CD4-positive, alpha-beta T cell treated with Interleukin-6 at 100 ng/mL for 8 hours (primary cell): ENCODE data around the gene MAGI2.
"Not testable (repeated sequence)": the region's sequence is repeated elsewhere in the genome, so short reads cannot be mapped to it uniquely, and the experiment has no call there.

ENCODE experiments used
- DNase-seq: peaks from one replicate; pipeline ENCODE4 v3.0.0-alpha.2; 2020; ENCODE audit warnings: mixed read lengths, low spot score

The MAGI2 gene

GRCh38 chr7:79451580-79451979 lies 1.9 kb downstream of the MAGI2 start:
- no peak for DNase-seq

DNA sequence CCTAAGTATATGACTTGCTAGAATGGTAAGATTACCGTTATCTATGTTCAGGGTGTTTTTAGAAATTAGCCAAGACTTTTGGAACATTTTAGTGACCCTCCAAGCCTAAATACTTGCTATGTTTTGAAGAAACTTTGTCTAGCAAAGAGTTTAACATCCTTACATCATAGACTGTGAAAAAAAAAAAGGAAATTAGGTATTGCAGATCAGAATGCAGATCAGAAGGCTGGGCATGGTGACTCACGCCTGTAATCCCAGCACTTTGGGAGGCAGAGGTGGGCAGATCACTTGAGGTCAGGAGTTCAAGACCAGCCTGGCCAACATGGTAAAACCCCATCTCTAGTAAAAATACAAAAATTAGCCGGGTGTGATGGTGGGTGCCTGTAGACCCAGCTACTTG lies 10.7 kb downstream of the MAGI2 start:
- not testable (repeated sequence) for DNase-seq

GRCh38 chr7:79436378-79436777 lies 17.1 kb downstream of the MAGI2 start:
- DNase-seq, result no peak

GRCh38 chr7:79434867-79435266 lies 18.6 kb downstream of the MAGI2 start:
- DNase-seq, result no peak

GRCh38 chr7:79434098-79434497 lies 19.4 kb downstream of the MAGI2 start:
- no peak for DNase-seq

DNA sequence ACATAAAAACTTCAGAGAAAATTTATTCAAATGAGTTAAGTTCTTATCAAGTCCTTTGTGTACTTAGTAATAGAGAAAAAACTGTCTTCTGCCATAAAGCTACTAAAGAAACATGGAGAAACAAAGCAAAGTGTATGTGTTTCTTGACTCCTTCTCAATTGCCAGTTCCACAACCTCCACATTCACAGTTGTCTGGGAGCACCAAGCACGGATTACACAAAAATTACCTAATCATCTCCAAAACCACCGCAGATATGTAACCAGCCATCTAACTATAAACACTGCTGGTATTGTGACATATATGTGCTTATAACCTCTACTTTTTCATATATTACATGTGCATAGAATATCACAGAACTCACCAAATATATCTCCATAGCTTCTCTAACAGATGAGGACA lies 23.1 kb downstream of the MAGI2 start:
- DNase-seq, result no peak

DNA sequence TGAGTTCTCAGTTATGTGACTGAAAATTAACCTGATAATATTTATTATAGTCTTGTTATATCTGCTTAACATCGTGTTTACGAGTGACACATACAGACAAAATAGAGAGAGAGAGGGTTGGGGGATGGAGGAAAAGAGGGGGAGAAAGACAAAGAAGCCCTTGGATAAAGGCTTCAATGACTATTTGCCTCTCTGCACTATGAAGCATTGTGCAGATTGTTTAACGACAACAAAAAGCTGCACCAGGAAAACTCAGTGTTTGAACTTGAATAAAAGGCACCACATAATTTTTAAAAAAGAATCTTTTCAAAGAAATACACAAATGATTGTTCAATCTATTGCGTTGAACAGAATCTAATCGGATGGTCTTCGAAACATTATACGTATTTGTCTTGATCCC lies 27.8 kb downstream of the MAGI2 start:
- DNase-seq, result no peak

GRCh38 chr7:79421751-79422150 lies 31.7 kb downstream of the MAGI2 start:
- DNase-seq, result no peak

GRCh38 chr7:79420464-79420863 lies 33.0 kb downstream of the MAGI2 start:
- DNase-seq, result no peak

- no peak for DNase-seq
These were observed 38.6 kb downstream of the MAGI2 start for GRCh38 chr7:79414910-79415309.

DNA sequence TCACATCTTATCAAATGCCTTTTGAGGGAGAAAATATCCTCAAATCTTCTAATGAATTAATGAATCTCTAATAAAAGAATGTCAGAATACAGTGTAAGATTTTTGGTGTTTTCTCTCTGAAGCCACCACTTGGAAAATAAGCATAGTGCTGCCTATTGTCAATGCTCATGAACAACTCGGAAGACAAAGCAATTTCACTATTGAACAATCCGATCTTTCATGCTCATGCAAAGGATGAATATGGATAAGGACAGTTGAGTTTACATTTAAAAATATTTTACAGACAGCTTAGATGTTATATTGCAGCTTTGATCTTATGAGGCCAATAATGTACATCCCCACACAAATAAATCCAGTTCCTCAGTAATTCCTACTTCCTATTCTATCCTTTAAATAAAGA lies 40.6 kb downstream of the MAGI2 start:
- no peak for DNase-seq

DNA sequence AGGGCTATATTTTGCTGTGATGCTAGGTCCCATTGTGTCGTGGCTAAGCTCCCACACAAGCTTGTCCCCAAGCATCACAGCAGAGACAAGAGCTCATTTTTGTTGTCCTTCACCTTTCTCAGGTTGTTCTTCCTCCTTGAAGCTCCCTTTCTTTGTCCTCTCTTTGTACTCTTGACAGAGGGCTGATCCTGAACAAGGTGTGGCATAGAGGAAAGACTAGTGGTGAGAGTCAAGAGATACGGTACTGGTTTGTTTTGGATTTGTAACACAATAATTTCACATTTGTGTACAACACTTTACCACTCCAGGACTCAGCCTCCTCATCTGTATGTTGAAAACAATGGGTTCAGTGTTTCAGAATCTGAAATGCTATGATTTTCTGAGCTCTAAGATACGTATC lies 41.0 kb downstream of the MAGI2 start:
- DNase-seq, result no peak

DNA sequence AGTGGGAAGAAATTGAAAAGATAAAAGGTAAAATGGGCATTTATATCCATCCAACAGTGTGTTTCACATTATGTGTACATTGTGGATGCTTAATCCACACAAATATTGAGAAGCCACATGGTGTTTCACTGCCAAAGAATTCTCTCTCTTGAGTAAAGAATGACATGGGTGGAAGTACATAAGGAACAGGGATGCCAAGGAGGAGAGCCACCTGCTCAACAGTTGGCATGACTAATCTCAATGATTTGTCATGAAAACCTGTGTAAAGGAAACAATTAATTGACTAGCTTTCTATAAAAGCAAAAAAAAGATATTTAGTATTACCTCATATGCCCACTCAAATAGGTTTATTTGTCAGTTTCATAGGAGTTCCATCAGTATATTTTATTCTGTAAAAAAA lies 43.1 kb downstream of the MAGI2 start:
- no peak for DNase-seq

GRCh38 chr7:79407351-79407750 lies 46.1 kb downstream of the MAGI2 start:
- DNase-seq, result no peak

DNA sequence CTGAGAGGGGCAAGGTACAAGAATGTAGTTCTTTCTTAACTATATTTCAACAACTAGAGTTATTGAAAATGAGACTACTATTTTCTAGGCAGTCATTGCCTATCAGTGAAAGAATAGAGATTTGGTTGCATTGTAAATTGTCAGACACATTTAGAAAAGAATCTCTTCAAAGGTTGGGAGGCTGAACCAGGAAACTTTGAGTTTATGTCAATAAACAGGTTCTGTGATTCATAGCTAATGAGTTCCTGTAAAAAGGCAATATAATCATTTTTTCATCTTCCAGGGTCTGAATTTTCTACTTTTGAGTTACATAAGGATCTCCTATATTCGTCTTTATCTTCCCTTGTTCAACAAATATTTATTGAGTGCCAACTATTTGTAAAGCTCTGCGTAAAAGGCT lies 47.1 kb downstream of the MAGI2 start:
- DNase-seq, result no peak

DNA sequence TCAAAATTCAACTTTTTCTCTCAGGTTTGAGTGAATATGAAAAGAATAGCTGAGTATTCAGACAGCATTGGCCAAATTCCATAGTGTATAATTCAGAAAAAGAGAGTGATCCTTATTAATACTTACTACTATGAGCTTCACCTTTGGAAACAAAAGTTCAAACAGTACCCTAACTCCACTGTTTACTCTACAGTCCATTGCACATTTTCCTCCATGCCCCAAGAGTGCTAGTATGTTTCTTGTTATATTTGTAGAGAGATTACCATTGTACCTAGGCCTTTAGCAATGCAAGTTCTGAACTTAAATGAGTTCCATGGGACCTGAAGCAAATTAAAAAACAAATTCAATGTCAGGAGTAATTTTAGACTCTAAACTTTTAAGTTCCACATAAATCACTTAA lies 48.1 kb downstream of the MAGI2 start:
- no peak for DNase-seq

- no peak for DNase-seq
These were observed 49.6 kb downstream of the MAGI2 start for GRCh38 chr7:79403879-79404278.

- DNase-seq, result no peak
These were observed 50.0 kb downstream of the MAGI2 start for GRCh38 chr7:79403451-79403850.

DNA sequence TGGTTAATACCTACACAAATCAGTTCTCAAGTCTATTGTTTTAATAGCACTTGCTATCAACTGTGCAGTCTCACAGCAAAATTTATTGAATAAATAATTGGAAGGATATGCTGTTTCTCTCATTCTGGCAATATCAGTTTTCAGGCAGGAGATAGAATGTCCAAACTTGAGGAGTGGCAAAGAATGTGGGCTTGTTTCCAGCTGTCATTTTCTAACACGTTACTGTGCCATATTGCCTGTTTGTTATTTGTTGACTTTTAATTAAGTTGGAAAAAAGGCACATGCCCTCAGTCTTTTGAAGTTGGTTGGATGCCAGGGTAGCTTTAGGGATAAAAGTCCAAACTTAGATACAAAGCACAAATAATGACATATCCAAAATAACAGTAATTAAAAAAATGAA lies 52.2 kb downstream of the MAGI2 start:
- no peak for DNase-seq

GRCh38 chr7:79400222-79400621 lies 53.2 kb downstream of the MAGI2 start:
- DNase-seq, result no peak

DNA sequence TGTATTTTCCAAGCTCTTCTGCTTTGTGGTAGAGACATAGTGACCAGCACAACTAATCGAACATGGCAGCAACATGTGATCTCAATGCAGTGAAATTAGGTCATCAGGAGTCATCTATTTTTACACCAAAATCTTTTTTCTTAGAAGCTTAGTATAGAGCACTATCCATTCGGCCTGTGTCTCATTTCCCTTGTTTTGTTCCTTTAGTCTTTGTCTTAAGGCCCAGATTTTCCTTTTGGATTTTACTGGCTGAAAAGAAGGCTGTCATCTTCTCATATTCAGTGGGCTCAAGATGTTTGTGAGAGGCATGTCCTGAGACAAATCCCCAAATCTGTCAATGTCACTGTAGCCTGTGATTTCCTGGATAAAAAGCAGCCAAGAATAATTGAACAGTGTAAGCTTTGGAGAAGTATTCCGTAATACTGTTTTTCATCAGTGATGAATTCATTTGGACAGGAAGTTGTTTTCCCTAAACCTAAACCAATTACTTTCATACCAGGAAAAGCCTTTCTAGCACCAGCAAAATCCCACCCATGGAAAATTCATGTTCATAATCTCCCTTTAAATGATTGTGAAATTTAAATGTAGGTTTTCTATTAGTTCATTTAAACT lies 55.2 kb downstream of the MAGI2 start:
- no peak for DNase-seq

GRCh38 chr7:79386688-79387422 lies 66.6 kb downstream of the MAGI2 start:
- no peak for DNase-seq

- no peak for DNase-seq
These were observed 71.5 kb downstream of the MAGI2 start for GRCh38 chr7:79381921-79382320.

DNA sequence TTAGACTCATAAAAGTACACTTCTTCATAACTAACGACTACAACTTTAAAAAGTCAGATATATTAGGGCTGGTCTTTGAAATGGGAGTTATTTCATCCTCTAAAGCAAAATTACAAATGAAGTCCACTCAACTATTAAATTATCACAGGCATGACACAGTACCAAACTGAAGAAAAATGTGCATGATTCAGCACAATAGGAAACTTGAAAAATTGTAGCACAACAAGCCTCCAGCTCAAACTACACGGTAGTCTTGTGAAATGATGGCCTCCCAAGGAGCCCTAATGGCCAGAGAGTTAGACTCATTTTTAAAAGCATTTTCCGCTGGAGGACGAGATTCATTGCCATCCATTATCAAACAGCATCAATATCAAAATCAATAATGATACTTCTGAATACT lies 76.4 kb downstream of the MAGI2 start:
- DNase-seq, result no peak
